ENCODE results near the gene CALHM6.

DNA sequence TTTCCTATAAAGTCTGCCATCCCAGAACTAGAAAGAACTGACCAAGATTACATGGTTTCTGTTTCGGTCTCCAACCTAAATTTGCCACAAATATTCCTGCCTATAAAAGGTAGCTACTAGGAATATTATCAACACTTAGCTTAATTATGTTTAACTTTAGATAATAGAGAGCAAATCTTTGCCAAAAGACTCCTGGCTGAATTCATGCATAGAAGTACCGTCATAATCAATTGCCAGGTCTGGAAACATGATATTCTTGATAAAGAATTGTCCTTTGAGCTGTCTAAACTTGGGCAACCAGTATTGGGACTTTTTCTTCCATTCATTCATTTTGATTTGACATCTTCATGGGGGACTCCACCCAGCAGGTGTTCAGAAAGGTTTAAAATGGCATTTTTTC is 22.4 kb downstream of the CALHM6 start:
- no peak for TF ChIP-seq POLR2A (IDR thresholded peaks at IDR 0.05; ENCODE audit: borderline replicate concordance, extremely low read depth, insufficient read depth, insufficient read length)
- no peak for TF ChIP-seq EGR1 (IDR thresholded peaks at IDR 0.05; ENCODE audit: low read depth)
- TF ChIP-seq, protein P1, sequence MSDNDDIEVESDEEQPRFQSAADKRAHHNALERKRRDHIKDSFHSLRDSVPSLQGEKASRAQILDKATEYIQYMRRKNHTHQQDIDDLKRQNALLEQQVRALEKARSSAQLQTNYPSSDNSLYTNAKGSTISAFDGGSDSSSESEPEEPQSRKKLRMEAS (IDR thresholded peaks at IDR 0.05), result no peak
- TF ChIP-seq CEBPB (IDR thresholded peaks at IDR 0.05; ENCODE audit: low read depth), result no peak
- TF ChIP-seq, protein P2, sequence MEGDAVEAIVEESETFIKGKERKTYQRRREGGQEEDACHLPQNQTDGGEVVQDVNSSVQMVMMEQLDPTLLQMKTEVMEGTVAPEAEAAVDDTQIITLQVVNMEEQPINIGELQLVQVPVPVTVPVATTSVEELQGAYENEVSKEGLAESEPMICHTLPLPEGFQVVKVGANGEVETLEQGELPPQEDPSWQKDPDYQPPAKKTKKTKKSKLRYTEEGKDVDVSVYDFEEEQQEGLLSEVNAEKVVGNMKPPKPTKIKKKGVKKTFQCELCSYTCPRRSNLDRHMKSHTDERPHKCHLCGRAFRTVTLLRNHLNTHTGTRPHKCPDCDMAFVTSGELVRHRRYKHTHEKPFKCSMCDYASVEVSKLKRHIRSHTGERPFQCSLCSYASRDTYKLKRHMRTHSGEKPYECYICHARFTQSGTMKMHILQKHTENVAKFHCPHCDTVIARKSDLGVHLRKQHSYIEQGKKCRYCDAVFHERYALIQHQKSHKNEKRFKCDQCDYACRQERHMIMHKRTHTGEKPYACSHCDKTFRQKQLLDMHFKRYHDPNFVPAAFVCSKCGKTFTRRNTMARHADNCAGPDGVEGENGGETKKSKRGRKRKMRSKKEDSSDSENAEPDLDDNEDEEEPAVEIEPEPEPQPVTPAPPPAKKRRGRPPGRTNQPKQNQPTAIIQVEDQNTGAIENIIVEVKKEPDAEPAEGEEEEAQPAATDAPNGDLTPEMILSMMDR (IDR thresholded peaks at IDR 0.05 in 2 of 3, conservative IDR thresholded peaks at IDR 0.05 in 1 of 3; ENCODE audit: borderline replicate concordance in 1 of 3, insufficient read depth in 1 of 3, low read depth in 2 of 3, low read length in 2 of 3), result no peak
- TF ChIP-seq SP1 (IDR thresholded peaks at IDR 0.05; ENCODE audit: low read depth), result no peak
- TF ChIP-seq SRF (IDR thresholded peaks at IDR 0.05; ENCODE audit: low read depth), result no peak
- TF ChIP-seq YY1 (IDR thresholded peaks at IDR 0.05; ENCODE audit: extremely low read depth, insufficient replicate concordance, low read depth, low read length), result no peak
- TF ChIP-seq, protein P3, sequence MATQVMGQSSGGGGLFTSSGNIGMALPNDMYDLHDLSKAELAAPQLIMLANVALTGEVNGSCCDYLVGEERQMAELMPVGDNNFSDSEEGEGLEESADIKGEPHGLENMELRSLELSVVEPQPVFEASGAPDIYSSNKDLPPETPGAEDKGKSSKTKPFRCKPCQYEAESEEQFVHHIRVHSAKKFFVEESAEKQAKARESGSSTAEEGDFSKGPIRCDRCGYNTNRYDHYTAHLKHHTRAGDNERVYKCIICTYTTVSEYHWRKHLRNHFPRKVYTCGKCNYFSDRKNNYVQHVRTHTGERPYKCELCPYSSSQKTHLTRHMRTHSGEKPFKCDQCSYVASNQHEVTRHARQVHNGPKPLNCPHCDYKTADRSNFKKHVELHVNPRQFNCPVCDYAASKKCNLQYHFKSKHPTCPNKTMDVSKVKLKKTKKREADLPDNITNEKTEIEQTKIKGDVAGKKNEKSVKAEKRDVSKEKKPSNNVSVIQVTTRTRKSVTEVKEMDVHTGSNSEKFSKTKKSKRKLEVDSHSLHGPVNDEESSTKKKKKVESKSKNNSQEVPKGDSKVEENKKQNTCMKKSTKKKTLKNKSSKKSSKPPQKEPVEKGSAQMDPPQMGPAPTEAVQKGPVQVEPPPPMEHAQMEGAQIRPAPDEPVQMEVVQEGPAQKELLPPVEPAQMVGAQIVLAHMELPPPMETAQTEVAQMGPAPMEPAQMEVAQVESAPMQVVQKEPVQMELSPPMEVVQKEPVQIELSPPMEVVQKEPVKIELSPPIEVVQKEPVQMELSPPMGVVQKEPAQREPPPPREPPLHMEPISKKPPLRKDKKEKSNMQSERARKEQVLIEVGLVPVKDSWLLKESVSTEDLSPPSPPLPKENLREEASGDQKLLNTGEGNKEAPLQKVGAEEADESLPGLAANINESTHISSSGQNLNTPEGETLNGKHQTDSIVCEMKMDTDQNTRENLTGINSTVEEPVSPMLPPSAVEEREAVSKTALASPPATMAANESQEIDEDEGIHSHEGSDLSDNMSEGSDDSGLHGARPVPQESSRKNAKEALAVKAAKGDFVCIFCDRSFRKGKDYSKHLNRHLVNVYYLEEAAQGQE (IDR thresholded peaks at IDR 0.05; ENCODE audit: low read depth), result no peak
- TF ChIP-seq RAD21 (IDR thresholded peaks at IDR 0.05; ENCODE audit: low read depth), result no peak
- TF ChIP-seq ZNF274 (IDR thresholded peaks at IDR 0.05; ENCODE audit: low read depth, low read length), result no peak
- TF ChIP-seq CBX3 (IDR thresholded peaks at IDR 0.05; ENCODE audit: low read depth), result no peak
